H7 (cell line): ENCODE data around the gene BEX4. TPM values are rescaled to one million over a fixed set of nuclear protein-coding genes. Genes with fewer than 3 reads are reported as not detected.
"Not testable (repeated sequence)": the region's sequence is repeated elsewhere in the genome, so short reads cannot be mapped to it uniquely, and the experiment has no call there.

Experiments
- DNase-seq: peaks from one replicate; pipeline ENCODE4 v3.0.0; 2012
- H3K27me3 ChIP-seq: 2 replicates; pipeline ENCODE4 v1.6.0; 2011; ENCODE audit warnings: mild to moderate bottlenecking, low read length; ENCODE audit not compliant: control insufficient read depth, insufficient read depth
- H3K36me3 ChIP-seq: replicated peaks from 2 replicates; pipeline ENCODE4 v1.5.1; 2011; ENCODE audit warnings: low read length; ENCODE audit not compliant: control insufficient read depth, insufficient read depth
- H3K4me3 ChIP-seq: 2 replicates; pipeline ENCODE4 v1.5.1; 2011; ENCODE audit warnings: low read depth, mild to moderate bottlenecking, control low read depth, low read length, moderate library complexity; ENCODE audit not compliant: insufficient read depth
- total RNA-seq: library from RNA; depleted of rRNA; stranded (reverse); fragments of >200 nt; shearing (Covaris generic); gene quantifications from 2 replicates; pipeline ENCODE4 v1.2.3, GENCODE V29; 2014; rRNA removed

The BEX4 gene, protein sequence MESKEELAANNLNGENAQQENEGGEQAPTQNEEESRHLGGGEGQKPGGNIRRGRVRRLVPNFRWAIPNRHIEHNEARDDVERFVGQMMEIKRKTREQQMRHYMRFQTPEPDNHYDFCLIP
- 79.2 and 89.6 TPM in 2 replicates for total RNA-seq

- DNase-seq: peak; percentile 88
- Histone ChIP-seq H3K36me3 (peaks cover 5% of the 10 kb centered on the region), H3K4me3 (peak within 1 kb of the TSS; percentile 98), H3K27me3 (no peaks in the 10 kb centered on the region; the same call in 1 of the 2 replicates)
Measured at GRCh38 chrX:103214870-103215424, at the start of gene BEX4. BEX4 (plus strand) TSS chrX:103215108; CDS start chrX:103216154, 1,046 bp downstream.

- Histone ChIP-seq H3K4me3 (no peak overlapping the region), H3K27me3 (no peaks in the 10 kb centered on the region), H3K36me3 (no peaks in the 10 kb centered on the region)
- no peak for DNase-seq
Measured at GRCh38 chrX:103170216-103170615, 44.7 kb upstream of the BEX4 start.

DNA sequence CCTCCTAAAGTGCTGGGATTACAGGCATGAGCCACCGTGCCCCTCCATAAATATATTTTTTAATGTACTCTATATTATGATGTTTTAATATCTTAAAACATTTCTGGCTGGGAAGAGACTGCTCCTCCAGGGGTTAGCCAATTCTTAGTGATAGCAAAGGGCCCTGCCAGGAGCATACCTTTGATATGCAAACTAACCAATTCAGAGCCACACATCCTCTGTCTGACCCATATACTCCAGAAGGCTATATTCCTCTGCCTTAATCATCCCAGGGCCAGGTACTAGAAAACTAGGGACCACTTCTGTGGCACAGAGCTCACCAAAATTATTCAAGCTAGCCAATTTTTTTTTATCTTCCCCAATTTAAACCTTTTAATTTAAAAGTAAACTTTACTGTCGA is 43.6 kb upstream of the BEX4 start:
- Histone ChIP-seq H3K36me3 (no peaks in the 10 kb centered on the region), H3K27me3 (no peaks in the 10 kb centered on the region), H3K4me3 (no peak overlapping the region)
- peak; percentile 28 for DNase-seq

DNA sequence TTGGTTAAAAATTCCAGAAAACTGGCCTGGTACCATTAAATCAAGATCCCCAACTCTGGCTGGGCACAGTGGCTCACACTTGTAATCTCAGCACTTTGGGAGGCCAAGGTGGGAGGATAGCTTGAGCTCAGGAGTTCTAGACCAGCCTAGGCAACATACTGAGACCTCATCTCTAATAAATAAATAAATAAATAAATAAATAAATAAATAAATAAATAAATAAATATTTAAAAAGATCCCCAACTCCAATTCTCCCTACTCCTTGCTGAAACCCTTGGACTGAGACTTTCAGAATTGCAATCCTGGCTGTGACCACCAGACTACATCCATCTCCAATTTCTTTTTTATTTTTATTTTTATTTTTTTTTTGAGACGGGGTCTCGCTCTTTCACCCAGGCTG is 39.7 kb upstream of the BEX4 start:
- H3K27me3 ChIP-seq, DNase-seq, H3K4me3 ChIP-seq: not testable (repeated sequence)

DNA sequence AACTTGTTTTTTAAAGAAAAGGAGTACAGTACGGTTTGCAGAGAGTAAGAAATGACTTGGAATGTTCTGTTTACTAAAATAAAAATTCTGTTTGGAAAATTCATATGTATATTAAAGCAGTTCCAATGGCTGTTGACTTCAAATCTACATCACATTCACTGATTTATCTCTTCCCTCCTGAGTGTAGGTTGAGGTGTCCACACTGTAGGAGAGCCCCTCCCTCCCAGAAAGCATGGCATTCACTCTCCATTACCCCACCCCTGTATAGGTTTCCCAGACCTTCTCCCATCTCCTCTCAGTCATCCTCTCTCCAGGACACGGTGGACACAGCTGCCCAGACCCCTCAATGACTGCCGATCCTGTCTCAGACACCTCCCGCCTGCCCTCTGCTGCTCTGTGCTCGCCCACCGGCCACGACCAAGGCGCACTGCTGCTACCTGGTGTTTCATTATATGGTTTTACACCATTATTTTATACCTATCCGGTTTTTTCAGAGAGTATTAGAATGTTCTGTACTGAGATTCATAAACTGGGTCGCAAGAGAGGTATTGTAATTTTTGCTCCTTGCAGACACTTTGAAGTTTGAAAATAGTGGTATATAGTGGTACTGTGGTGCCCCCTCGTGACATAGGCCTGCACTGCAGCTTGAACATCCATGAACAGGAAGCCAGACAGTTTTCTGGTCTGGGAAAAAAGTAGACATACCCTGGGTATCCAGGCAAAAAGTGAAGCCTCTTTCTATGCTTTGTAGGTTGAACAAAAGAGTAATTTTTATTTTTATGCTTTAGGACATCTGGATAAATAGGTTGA is 38.8 kb upstream of the BEX4 start:
- DNase-seq: peak; percentile 58
- Histone ChIP-seq H3K36me3 (no peaks in the 10 kb centered on the region), H3K27me3 (peaks cover 9% of the 10 kb centered on the region), H3K4me3 (no peak overlapping the region)

More for the DNA sequence above, 39.7 kb upstream of the BEX4 start:
- H3K36me3 ChIP-seq: not testable (repeated sequence)

DNA sequence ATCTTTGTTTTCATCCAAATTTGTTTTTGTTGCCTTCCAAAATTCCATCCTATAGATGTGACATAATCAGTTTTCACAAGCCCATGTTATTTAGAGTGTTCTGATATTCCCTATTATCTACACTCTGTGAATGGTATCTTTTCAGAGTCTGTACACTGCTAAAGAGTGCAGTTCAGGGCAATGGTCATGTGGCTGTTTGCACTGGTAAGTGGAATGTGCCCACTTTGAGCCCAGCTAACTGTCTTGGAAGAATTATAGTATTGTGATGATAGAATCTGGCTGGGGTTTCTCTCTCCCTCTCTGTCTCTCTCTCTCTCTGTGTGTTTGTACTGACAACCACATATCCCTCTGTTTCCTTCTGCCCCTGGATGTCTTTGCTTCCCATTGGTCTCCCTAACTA is 37.4 kb upstream of the BEX4 start:
- Histone ChIP-seq H3K36me3 (no peaks in the 10 kb centered on the region), H3K4me3 (no peak overlapping the region), H3K27me3 (peaks cover 18% of the 10 kb centered on the region)
- no peak for DNase-seq

DNA sequence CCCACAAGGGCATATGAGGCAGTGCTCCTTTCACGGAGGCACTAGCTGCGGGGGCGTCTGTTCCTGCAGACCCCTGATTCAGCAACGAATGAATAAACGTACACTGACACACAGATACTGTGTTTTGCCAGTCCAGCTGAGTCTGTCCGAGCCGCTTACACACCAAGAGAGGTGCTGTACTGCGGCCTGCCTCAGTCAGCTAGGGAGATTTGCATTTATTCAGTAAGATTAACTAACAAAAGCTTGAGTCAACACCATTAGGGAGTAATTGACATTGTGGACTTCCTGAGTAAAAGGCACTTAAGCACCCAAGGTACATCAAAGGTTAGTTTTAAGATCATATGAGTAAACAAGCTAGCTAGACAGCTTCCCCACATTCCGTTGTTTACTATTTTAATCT is 31.0 kb upstream of the BEX4 start:
- Histone ChIP-seq H3K27me3 (peaks cover 66% of the 10 kb centered on the region), H3K4me3 (no peak overlapping the region), H3K36me3 (no peaks in the 10 kb centered on the region)
- peak; percentile 14 for DNase-seq

DNA sequence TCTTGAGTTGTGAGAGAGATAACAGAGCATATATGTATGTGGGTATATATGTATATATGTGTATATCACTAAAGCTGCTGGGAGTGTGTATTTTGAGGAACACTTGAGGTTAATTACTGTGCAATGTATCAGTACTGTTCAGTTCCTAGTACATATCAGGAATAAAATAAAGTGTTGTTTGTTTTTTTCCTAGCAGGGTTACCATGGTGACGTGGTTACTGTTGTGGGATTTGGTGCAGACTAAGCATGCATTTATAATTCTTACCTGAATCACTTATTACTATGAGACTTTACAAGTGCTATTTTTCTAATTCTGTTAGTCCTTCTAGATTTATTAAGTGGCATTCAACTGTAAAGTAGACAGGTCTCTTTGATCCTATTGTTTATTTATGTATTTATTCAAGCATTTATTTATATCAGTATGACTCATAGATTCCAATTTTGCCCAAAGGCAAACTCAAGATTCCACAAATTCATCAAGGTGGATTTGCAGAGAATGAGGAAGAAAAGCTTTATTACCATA is 26.9 kb upstream of the BEX4 start:
- Histone ChIP-seq H3K27me3 (peaks cover 48% of the 10 kb centered on the region), H3K36me3 (no peaks in the 10 kb centered on the region), H3K4me3 (no peak overlapping the region)
- DNase-seq: no peak

- DNase-seq: no peak
- H3K4me3 ChIP-seq: no peak overlapping the region
- H3K27me3 ChIP-seq: no peaks in the 10 kb centered on the region; the same call in 1 of the 2 replicates
- no peaks in the 10 kb centered on the region for H3K36me3 ChIP-seq
Measured at GRCh38 chrX:103197721-103198306, 17.1 kb upstream of the BEX4 start.

GRCh38 chrX:103198668-103199067 is 16.2 kb upstream of the BEX4 start:
- DNase-seq, H3K4me3 ChIP-seq, H3K27me3 ChIP-seq, H3K36me3 ChIP-seq: not testable (repeated sequence)

- Histone ChIP-seq H3K27me3 (no peaks in the 10 kb centered on the region), H3K4me3 (no peak overlapping the region), H3K36me3 (no peaks in the 10 kb centered on the region)
- no peak for DNase-seq
Measured at GRCh38 chrX:103201041-103201440, 13.9 kb upstream of the BEX4 start.

DNA sequence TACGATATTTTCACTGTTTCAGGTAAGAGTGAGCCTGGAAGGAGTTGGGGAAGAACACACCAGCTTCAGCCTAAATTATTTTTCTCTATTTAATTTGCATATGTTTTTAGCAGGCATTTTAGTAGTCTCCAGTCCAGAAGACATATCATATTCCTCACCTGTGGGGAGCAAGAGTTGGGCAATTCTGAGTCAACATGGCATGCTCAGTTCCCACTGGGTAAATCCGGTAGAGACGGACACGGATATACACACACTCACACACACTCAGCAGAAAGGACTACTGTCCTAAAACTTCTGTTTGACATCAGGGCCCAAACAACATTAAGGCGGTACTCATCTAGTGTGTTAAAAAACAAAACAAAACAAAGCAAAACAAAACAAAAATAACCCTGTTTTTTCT is 4.9 kb upstream of the BEX4 start:
- Histone ChIP-seq H3K27me3 (no peaks in the 10 kb centered on the region), H3K4me3 (no peak overlapping the region), H3K36me3 (no peaks in the 10 kb centered on the region)
- no peak for DNase-seq

GRCh38 chrX:103211012-103211715 is 3.7 kb upstream of the BEX4 start:
- peak; percentile 49 for DNase-seq
- H3K36me3 ChIP-seq: peaks cover under 1% of the 10 kb centered on the region; the same call in 1 of the 2 replicates
- H3K27me3 ChIP-seq: no peaks in the 10 kb centered on the region
- no peak overlapping the region for H3K4me3 ChIP-seq

DNA sequence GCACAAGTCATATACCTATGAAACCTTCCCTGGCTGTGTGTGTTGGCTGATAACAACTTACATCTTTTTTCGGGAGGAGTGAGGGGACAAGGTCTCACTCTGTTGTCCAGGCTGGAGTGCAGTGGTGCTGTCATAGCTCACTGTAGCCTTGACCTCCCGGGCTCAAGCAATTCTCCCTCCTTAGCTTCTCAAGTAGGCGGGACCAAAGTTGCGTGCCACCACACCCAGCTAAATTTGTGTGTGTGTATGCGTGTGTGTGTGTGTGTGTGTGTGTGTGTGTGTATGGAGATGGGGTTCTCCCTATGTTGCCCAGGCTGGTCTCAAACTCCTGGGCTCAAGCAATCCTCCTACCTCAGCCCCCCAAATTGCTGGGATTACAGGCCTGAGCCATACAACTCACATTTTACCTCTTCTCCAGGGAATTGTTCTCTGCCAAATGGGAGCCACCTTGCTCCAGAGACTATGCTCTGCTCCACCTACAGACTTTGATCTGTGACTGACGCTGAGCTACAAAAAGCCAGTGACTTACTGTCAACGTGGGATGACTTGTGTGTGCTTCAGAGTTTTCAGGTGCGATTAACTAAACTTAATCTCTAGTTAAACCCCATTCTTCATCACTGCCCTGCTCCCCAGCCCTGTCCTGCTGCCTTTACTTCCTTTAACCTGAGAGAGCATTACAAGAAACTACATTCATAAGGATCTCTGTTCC is 2.0 kb upstream of the BEX4 start:
- Histone ChIP-seq H3K27me3 (no peaks in the 10 kb centered on the region; the same call in 1 of the 2 replicates), H3K4me3 (no peak overlapping the region), H3K36me3 (peaks cover 5% of the 10 kb centered on the region)
- no peak for DNase-seq
